GM19351 (cell line): ENCODE data around the gene ACTN4.
A peak's percentile ranks its signal among the peaks of the same experiment; 100 is the strongest.
"Not testable (repeated sequence)": the region's sequence is repeated elsewhere in the genome, so short reads cannot be mapped to it uniquely, and the experiment has no call there.

ENCODE experiments used
- ATAC-seq: cut with Tn5 transposase; IDR thresholded peaks from one replicate; pipeline ENCODE4 v1.9.1; 2021; ENCODE audit warnings: mild to moderate bottlenecking, moderate library complexity; ENCODE audit not compliant: unreplicated experiment

The ACTN4 gene

GRCh38 chr19:38647368-38647965 is at the start of gene ACTN4:
Gene ACTN4, plus strand, starts transcription at chr19:38647649. Its CDS starts 97 bp downstream, at chr19:38647746.
- ATAC-seq: peak; percentile 74

GRCh38 chr19:38599722-38600121 is 47.7 kb upstream of the ACTN4 start:
- ATAC-seq: no peak

GRCh38 chr19:38602856-38603255 is 44.6 kb upstream of the ACTN4 start:
- ATAC-seq: not testable (repeated sequence)

- no peak for ATAC-seq
Observed at GRCh38 chr19:38606131-38606530, 41.3 kb upstream of the ACTN4 start.

- ATAC-seq: no peak
Observed at GRCh38 chr19:38614289-38614688, 33.2 kb upstream of the ACTN4 start.

- no peak for ATAC-seq
Observed at GRCh38 chr19:38615007-38615581, 32.4 kb upstream of the ACTN4 start.

GRCh38 chr19:38616265-38616664 is 31.2 kb upstream of the ACTN4 start:
- no peak for ATAC-seq

- no peak for ATAC-seq
Observed at GRCh38 chr19:38617283-38617763, 30.1 kb upstream of the ACTN4 start.

- peak; percentile 67 for ATAC-seq
Observed at GRCh38 chr19:38617764-38618589, 29.5 kb upstream of the ACTN4 start, which contains the start of gene MAP4K1. Gene MAP4K1, minus strand, starts transcription at chr19:38617953. Its CDS starts 58 bp downstream, at chr19:38617895.

GRCh38 chr19:38618590-38619360 is 28.7 kb upstream of the ACTN4 start, which contains the start of gene EIF3K:
Gene EIF3K, plus strand, starts transcription at chr19:38619188. Its CDS starts 81 bp downstream, at chr19:38619269.
- ATAC-seq: peak; percentile 44

- no peak for ATAC-seq
Observed at GRCh38 chr19:38619361-38620174, 27.9 kb upstream of the ACTN4 start.

- ATAC-seq: no peak
Observed at GRCh38 chr19:38624822-38625221, 22.6 kb upstream of the ACTN4 start.

GRCh38 chr19:38626401-38626800 is 21.0 kb upstream of the ACTN4 start:
- ATAC-seq: no peak

- no peak for ATAC-seq
Observed at GRCh38 chr19:38629568-38629967, 17.9 kb upstream of the ACTN4 start.

GRCh38 chr19:38631301-38631700 is 16.1 kb upstream of the ACTN4 start:
- ATAC-seq: not testable (repeated sequence)

GRCh38 chr19:38631811-38632475 is 15.5 kb upstream of the ACTN4 start:
- not testable (repeated sequence) for ATAC-seq

- no peak for ATAC-seq
Observed at GRCh38 chr19:38632476-38633213, 14.8 kb upstream of the ACTN4 start.

- no peak for ATAC-seq
Observed at GRCh38 chr19:38634757-38635482, 12.5 kb upstream of the ACTN4 start.
